Measurements from ENCODE around the gene KCNIP4.

Gene KCNIP4

GRCh38 chr4:20723463-20723862, 1225.1 kb downstream of the KCNIP4 start:
- H3K4me3 Mint-ChIP-seq = no peak overlapping the region
- H3K27me3 Mint-ChIP-seq (ENCODE audit: low read depth, poor library complexity) = no peaks in the 10 kb centered on the region
- peaks cover 71% of the 10 kb centered on the region for H3K36me3 Mint-ChIP-seq (ENCODE audit: low read depth)
- H3K4me1 Mint-ChIP-seq = no peaks in the 10 kb centered on the region
- no peak for DNase-seq
- H3K9me3 Mint-ChIP-seq = peaks cover 49% of the 10 kb centered on the region
- TF ChIP-seq CTCF (IDR thresholded peaks at IDR 0.05) = no peak
- H3K27ac Mint-ChIP-seq = no peak overlapping the region

- H3K27me3 Mint-ChIP-seq (ENCODE audit: low read depth, poor library complexity) = no peaks in the 10 kb centered on the region
- H3K4me1 Mint-ChIP-seq = no peaks in the 10 kb centered on the region
- no peak for TF ChIP-seq CTCF (IDR thresholded peaks at IDR 0.05)
- peaks cover 53% of the 10 kb centered on the region for H3K9me3 Mint-ChIP-seq
- no peak overlapping the region for H3K4me3 Mint-ChIP-seq
- H3K27ac Mint-ChIP-seq = peak overlapping the region; percentile 7
- peaks cover 75% of the 10 kb centered on the region for H3K36me3 Mint-ChIP-seq (ENCODE audit: low read depth)
- DNase-seq = no peak
Measured at GRCh38 chr4:20723019-20723418, 1225.6 kb downstream of the KCNIP4 start.

- H3K4me1 Mint-ChIP-seq = no peaks in the 10 kb centered on the region
- peaks cover 21% of the 10 kb centered on the region for H3K9me3 Mint-ChIP-seq
- peaks cover 3% of the 10 kb centered on the region for H3K27me3 Mint-ChIP-seq (ENCODE audit: low read depth, poor library complexity)
- TF ChIP-seq CTCF (IDR thresholded peaks at IDR 0.05) = no peak
- H3K27ac Mint-ChIP-seq = no peak overlapping the region
- H3K36me3 Mint-ChIP-seq (ENCODE audit: low read depth) = peaks cover 53% of the 10 kb centered on the region
- no peak for DNase-seq
- H3K4me3 Mint-ChIP-seq = no peak overlapping the region
Measured at GRCh38 chr4:20711335-20711734, 1237.2 kb downstream of the KCNIP4 start.

GRCh38 chr4:20700007-20700761, 1248.4 kb downstream of the KCNIP4 start, which contains the start of gene PACRGL:
Gene PACRGL (plus strand): TSS chr4:20700458. CDS start chr4:20704482, 4,024 bp downstream.
- TF ChIP-seq CTCF (IDR thresholded peaks at IDR 0.05) = no peak
- no peaks in the 10 kb centered on the region for H3K27me3 Mint-ChIP-seq (ENCODE audit: low read depth, poor library complexity)
- peak within 1 kb of the TSS; percentile 86 for H3K27ac Mint-ChIP-seq
- peak within 1 kb of the TSS; percentile 93 for H3K4me3 Mint-ChIP-seq
- H3K36me3 Mint-ChIP-seq (ENCODE audit: low read depth) = peaks cover 16% of the 10 kb centered on the region
- peak; percentile 92 for DNase-seq
- no peaks in the 10 kb centered on the region for H3K9me3 Mint-ChIP-seq
- peaks cover 47% of the 10 kb centered on the region for H3K4me1 Mint-ChIP-seq

- Mint-ChIP-seq H3K27me3 (ENCODE audit: low read depth, poor library complexity) (peaks cover 3% of the 10 kb centered on the region), H3K9me3 (no peaks in the 10 kb centered on the region), H3K4me3 (peak overlapping the region; percentile 93), H3K27ac (no peak overlapping the region), H3K4me1 (peaks cover 51% of the 10 kb centered on the region), H3K36me3 (ENCODE audit: low read depth) (peaks cover 2% of the 10 kb centered on the region)
- no peak for TF ChIP-seq CTCF (IDR thresholded peaks at IDR 0.05)
- no peak for DNase-seq
Measured at GRCh38 chr4:20698820-20699219, 1249.8 kb downstream of the KCNIP4 start.

GRCh38 chr4:20698382-20698781, 1250.2 kb downstream of the KCNIP4 start:
- no peak for TF ChIP-seq CTCF (IDR thresholded peaks at IDR 0.05)
- DNase-seq = no peak
- Mint-ChIP-seq H3K9me3 (no peaks in the 10 kb centered on the region), H3K27me3 (ENCODE audit: low read depth, poor library complexity) (peaks cover 3% of the 10 kb centered on the region), H3K4me3 (no peak overlapping the region), H3K27ac (no peak overlapping the region), H3K36me3 (ENCODE audit: low read depth) (no peaks in the 10 kb centered on the region), H3K4me1 (peaks cover 53% of the 10 kb centered on the region)

Measured in nephron progenitor cell (in vitro differentiated cells).